ENCODE data around the gene CBLB.

Gene CBLB

DNA sequence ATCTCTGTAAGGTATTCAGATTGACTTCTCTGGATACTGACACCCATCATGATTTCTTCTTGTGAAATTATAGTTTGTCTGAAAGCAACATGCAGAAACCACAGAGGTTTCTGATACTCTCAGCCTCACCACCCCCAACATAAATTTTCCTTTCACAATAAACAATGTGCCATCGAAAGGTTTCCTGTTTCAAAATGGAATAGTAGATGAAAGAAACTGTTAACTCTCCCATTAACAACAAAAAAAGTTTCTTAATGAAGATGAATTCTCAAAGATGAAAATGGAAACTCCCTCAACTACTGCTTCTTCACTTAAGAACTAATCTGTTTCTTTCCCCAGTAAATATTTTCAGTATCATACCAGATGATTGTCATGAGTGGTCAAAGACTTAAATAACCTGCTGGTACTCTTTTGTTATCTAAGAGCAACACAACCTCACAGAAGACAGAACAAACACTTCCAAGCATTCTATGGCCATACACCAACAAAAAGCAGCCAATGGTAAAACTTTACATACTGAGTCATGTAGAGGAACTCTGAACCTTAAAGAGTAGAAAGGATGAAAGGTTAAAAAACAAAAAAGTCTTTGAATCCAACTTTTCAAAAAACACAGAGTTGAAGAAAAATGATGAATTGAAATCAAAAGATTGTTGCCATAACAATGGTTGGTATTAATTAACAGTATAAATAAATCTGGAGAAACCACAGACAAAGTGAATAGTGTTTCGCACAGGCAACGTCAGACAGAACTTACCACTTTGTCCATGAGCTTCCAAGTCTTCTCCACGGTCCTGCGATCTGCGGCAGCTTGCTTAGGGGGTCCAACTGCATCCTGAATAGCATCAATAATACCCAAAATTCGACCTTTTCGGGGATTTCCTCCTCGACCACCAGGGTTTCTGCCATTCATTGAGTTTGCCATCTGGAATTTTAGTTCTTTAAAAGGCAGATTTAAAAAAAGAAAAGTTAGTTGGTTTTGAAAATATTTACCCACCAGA lies 1.9 kb downstream of the CBLB start:
- Histone ChIP-seq H3K4me3 (ENCODE audit: low read depth, low read length) (peak overlapping the region; percentile 98), H3K4me1 (ENCODE audit: control insufficient read depth, insufficient read depth, low read length) (0 out of 2 replicates have a peak, but pooled peaks cover 4% of the 10 kb centered on the region), H3K27ac (ENCODE audit: extremely low read depth, low read depth, low read length) (no peak overlapping the region; the same call in 1 of the 2 replicates), H3K36me3 (ENCODE audit: control insufficient read depth in 2 of 2, insufficient read depth in 1 of 2, low read length in 2 of 2) (peaks cover 0 to 2% of the 10 kb centered on the region in 2 experiments; a peak in 1 of 3 replicates), H3K9me3 (ENCODE audit: control insufficient read depth, insufficient read depth, low read depth, low read length) (no peaks in the 10 kb centered on the region)
- POLR2A ChIA-PET = no interaction called here
- CTCF ChIA-PET = interaction anchor here (0.7 kb wide), 2 partner anchors 157 to 1252 kb away, joined by 3 read pairs; no protein-coding TSS in a partner anchor
- TF ChIP-seq, protein P1, sequence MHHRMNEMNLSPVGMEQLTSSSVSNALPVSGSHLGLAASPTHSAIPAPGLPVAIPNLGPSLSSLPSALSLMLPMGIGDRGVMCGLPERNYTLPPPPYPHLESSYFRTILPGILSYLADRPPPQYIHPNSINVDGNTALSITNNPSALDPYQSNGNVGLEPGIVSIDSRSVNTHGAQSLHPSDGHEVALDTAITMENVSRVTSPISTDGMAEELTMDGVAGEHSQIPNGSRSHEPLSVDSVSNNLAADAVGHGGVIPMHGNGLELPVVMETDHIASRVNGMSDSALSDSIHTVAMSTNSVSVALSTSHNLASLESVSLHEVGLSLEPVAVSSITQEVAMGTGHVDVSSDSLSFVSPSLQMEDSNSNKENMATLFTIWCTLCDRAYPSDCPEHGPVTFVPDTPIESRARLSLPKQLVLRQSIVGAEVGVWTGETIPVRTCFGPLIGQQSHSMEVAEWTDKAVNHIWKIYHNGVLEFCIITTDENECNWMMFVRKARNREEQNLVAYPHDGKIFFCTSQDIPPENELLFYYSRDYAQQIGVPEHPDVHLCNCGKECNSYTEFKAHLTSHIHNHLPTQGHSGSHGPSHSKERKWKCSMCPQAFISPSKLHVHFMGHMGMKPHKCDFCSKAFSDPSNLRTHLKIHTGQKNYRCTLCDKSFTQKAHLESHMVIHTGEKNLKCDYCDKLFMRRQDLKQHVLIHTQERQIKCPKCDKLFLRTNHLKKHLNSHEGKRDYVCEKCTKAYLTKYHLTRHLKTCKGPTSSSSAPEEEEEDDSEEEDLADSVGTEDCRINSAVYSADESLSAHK (tag by site-specific recombination; IDR thresholded peaks at IDR 0.05) = peak; percentile 84
- TF ChIP-seq, protein P2, sequence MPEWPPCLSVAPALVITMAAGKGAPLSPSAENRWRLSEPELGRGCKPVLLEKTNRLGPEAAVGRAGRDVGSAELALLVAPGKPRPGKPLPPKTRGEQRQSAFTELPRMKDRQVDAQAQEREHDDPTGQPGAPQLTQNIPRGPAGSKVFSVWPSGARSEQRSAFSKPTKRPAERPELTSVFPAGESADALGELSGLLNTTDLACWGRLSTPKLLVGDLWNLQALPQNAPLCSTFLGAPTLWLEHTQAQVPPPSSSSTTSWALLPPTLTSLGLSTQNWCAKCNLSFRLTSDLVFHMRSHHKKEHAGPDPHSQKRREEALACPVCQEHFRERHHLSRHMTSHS (tag by site-specific recombination; IDR thresholded peaks at IDR 0.05) = no peak
- no peak for TF ChIP-seq ZNF366 (tag by site-specific recombination; conservative IDR thresholded peaks at IDR 0.05)
- TF ChIP-seq YY2 (tag by site-specific recombination; IDR thresholded peaks at IDR 0.05) = no peak
- TF ChIP-seq ZNF37A (tag by site-specific recombination; IDR thresholded peaks at IDR 0.05) = no peak
- TF ChIP-seq, protein P3, sequence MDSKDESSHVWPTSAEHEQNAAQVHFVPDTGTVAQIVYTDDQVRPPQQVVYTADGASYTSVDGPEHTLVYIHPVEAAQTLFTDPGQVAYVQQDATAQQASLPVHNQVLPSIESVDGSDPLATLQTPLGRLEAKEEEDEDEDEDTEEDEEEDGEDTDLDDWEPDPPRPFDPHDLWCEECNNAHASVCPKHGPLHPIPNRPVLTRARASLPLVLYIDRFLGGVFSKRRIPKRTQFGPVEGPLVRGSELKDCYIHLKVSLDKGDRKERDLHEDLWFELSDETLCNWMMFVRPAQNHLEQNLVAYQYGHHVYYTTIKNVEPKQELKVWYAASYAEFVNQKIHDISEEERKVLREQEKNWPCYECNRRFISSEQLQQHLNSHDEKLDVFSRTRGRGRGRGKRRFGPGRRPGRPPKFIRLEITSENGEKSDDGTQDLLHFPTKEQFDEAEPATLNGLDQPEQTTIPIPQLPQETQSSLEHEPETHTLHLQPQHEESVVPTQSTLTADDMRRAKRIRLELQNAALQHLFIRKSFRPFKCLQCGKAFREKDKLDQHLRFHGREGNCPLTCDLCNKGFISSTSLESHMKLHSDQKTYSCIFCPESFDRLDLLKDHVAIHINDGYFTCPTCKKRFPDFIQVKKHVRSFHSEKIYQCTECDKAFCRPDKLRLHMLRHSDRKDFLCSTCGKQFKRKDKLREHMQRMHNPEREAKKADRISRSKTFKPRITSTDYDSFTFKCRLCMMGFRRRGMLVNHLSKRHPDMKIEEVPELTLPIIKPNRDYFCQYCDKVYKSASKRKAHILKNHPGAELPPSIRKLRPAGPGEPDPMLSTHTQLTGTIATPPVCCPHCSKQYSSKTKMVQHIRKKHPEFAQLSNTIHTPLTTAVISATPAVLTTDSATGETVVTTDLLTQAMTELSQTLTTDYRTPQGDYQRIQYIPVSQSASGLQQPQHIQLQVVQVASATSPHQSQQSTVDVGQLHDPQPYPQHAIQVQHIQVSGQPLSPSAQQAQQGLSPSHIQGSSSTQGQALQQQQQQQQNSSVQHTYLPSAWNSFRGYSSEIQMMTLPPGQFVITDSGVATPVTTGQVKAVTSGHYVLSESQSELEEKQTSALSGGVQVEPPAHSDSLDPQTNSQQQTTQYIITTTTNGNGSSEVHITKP (tag by site-specific recombination; IDR thresholded peaks at IDR 0.05) = peak; percentile 64
- TF ChIP-seq OVOL3 (tag by site-specific recombination; IDR thresholded peaks at IDR 0.05) = no peak
- no peak for TF ChIP-seq ZNF629 (tag by site-specific recombination; IDR thresholded peaks at IDR 0.05)
- no peak for TF ChIP-seq HOXD13 (CRISPR knock-in tag; IDR thresholded peaks at IDR 0.05; ENCODE audit: borderline replicate concordance)
- TF ChIP-seq SP7 (tag by site-specific recombination; IDR thresholded peaks at IDR 0.05) = no peak
- TF ChIP-seq, protein P4, sequence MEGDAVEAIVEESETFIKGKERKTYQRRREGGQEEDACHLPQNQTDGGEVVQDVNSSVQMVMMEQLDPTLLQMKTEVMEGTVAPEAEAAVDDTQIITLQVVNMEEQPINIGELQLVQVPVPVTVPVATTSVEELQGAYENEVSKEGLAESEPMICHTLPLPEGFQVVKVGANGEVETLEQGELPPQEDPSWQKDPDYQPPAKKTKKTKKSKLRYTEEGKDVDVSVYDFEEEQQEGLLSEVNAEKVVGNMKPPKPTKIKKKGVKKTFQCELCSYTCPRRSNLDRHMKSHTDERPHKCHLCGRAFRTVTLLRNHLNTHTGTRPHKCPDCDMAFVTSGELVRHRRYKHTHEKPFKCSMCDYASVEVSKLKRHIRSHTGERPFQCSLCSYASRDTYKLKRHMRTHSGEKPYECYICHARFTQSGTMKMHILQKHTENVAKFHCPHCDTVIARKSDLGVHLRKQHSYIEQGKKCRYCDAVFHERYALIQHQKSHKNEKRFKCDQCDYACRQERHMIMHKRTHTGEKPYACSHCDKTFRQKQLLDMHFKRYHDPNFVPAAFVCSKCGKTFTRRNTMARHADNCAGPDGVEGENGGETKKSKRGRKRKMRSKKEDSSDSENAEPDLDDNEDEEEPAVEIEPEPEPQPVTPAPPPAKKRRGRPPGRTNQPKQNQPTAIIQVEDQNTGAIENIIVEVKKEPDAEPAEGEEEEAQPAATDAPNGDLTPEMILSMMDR (tag by site-specific recombination; IDR thresholded peaks at IDR 0.05) = no peak
- TF ChIP-seq WT1 (tag by site-specific recombination; IDR thresholded peaks at IDR 0.05) = peak; percentile 25; the same call in 1 of the 2 replicates
- no peak for TF ChIP-seq SP3 (tag by site-specific recombination; IDR thresholded peaks at IDR 0.05)
- TF ChIP-seq ZNF146 (tag by site-specific recombination; IDR thresholded peaks at IDR 0.05) = 0 out of 2 replicates have a peak, but pooled peaks have one; percentile 13
- TF ChIP-seq, protein P5, sequence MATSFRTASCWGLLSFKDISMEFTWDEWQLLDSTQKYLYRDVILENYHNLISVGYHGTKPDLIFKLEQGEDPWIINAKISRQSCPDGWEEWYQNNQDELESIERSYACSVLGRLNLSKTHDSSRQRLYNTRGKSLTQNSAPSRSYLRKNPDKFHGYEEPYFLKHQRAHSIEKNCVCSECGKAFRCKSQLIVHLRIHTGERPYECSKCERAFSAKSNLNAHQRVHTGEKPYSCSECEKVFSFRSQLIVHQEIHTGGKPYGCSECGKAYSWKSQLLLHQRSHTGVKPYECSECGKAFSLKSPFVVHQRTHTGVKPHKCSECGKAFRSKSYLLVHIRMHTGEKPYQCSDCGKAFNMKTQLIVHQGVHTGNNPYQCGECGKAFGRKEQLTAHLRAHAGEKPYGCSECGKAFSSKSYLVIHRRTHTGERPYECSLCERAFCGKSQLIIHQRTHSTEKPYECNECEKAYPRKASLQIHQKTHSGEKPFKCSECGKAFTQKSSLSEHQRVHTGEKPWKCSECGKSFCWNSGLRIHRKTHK (tag by site-specific recombination; IDR thresholded peaks at IDR 0.05) = no peak
- no peak for TF ChIP-seq SCRT1 (tag by site-specific recombination; IDR thresholded peaks at IDR 0.05; ENCODE audit: borderline replicate concordance)
- TF ChIP-seq, protein P6, sequence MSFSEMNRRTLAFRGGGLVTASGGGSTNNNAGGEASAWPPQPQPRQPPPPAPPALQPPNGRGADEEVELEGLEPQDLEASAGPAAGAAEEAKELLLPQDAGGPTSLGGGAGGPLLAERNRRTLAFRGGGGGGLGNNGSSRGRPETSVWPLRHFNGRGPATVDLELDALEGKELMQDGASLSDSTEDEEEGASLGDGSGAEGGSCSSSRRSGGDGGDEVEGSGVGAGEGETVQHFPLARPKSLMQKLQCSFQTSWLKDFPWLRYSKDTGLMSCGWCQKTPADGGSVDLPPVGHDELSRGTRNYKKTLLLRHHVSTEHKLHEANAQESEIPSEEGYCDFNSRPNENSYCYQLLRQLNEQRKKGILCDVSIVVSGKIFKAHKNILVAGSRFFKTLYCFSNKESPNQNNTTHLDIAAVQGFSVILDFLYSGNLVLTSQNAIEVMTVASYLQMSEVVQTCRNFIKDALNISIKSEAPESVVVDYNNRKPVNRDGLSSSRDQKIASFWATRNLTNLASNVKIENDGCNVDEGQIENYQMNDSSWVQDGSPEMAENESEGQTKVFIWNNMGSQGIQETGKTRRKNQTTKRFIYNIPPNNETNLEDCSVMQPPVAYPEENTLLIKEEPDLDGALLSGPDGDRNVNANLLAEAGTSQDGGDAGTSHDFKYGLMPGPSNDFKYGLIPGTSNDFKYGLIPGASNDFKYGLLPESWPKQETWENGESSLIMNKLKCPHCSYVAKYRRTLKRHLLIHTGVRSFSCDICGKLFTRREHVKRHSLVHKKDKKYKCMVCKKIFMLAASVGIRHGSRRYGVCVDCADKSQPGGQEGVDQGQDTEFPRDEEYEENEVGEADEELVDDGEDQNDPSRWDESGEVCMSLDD (tag by site-specific recombination; IDR thresholded peaks at IDR 0.05) = no peak
- TF ChIP-seq ZNF335 (tag by site-specific recombination; conservative IDR thresholded peaks at IDR 0.05) = 0 out of 2 replicates have a peak, but pooled peaks have one; percentile 27
- TF ChIP-seq, protein P7, sequence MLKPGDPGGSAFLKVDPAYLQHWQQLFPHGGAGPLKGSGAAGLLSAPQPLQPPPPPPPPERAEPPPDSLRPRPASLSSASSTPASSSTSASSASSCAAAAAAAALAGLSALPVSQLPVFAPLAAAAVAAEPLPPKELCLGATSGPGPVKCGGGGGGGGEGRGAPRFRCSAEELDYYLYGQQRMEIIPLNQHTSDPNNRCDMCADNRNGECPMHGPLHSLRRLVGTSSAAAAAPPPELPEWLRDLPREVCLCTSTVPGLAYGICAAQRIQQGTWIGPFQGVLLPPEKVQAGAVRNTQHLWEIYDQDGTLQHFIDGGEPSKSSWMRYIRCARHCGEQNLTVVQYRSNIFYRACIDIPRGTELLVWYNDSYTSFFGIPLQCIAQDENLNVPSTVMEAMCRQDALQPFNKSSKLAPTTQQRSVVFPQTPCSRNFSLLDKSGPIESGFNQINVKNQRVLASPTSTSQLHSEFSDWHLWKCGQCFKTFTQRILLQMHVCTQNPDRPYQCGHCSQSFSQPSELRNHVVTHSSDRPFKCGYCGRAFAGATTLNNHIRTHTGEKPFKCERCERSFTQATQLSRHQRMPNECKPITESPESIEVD (tag by site-specific recombination; IDR thresholded peaks at IDR 0.05) = peak; percentile 52
- TF ChIP-seq OSR2 (tag by site-specific recombination; IDR thresholded peaks at IDR 0.05) = 0 out of 2 replicates have a peak, but pooled peaks have one; percentile 29
- TF ChIP-seq ZNF433 (tag by site-specific recombination; IDR thresholded peaks at IDR 0.05; ENCODE audit: low read depth) = no peak

Measured in HEK293 (cell line).